Endothelial cell of umbilical vein (primary cell): ENCODE data around the gene DBNDD2. TPM values are rescaled to one million over a fixed set of nuclear protein-coding genes. Genes with fewer than 3 reads are reported as not detected.

Source experiments
- BruUV-seq: library from RNA; stranded (reverse); fragments of 400-500 nt; replicated peaks from 2 replicates; lab custom pipeline; 2021; lab: Mats Ljungman, UMichigan
- CTCF ChIA-PET: fragments of 300-600, 350-600 bp; sonication (Branson Sonifier 250); formaldehyde crosslinking; loops from one replicate; lab custom pipeline; 2021; ENCODE audit warnings: antibody characterized with exemption, inconsistent platforms; lab: Charles Lee
- POLR2A ChIA-PET: fragments of 300-600, 350-600 bp; sonication (Branson Sonifier 250); formaldehyde crosslinking; loops from one replicate; lab custom pipeline; 2021; ENCODE audit warnings: antibody characterized with exemption, inconsistent platforms; lab: Charles Lee
- DNase-seq: peaks from one replicate; pipeline ENCODE4 v3.0.0-alpha.2; 2011; ENCODE audit warnings: low read depth, low spot score
- FAIRE-seq: peaks from 2 replicates; lab custom pipeline; 2011; peaks lifted over from hg19 to GRCh38; lab: Jason Lieb, UNC
- H2AFZ ChIP-seq: 2 replicates; pipeline ENCODE4 v1.6.0; 2012; ENCODE audit warnings: low read depth, low read length, control low read depth, inconsistent platforms
- H3K27ac ChIP-seq: 2 replicates; pipeline ENCODE4 v1.5.1; 2011; ENCODE audit warnings: low read depth, mild to moderate bottlenecking, control low read depth, low read length, moderate library complexity; ENCODE audit not compliant: insufficient read depth
- H3K27me3 ChIP-seq, 2 experiments: 2 replicates each; pipeline versions ENCODE4 v1.6.0 to v1.6.1; 2011; ENCODE audit warnings: low read length in 2 of 2, mixed read lengths in 1 of 2; ENCODE audit not compliant: control insufficient read depth in 2 of 2, insufficient read depth in 2 of 2
- H3K36me3 ChIP-seq, 2 experiments: 2 replicates in 1 of 2; 3 replicates in 1 of 2; pipeline ENCODE4 v1.5.1; 2011; ENCODE audit warnings: low read length in 2 of 2, mild to moderate bottlenecking in 1 of 2, moderate library complexity in 1 of 2; ENCODE audit not compliant: control insufficient read depth in 2 of 2, insufficient read depth in 2 of 2; ENCODE audit errors: extremely low read depth in 1 of 2
- H3K4me1 ChIP-seq: 3 replicates; pipeline ENCODE4 v1.5.1; 2011; ENCODE audit warnings: mild to moderate bottlenecking, low read length; ENCODE audit not compliant: control insufficient read depth, insufficient read depth; ENCODE audit errors: extremely low read depth
- H3K4me2 ChIP-seq: 2 replicates; pipeline ENCODE4 v1.6.1; 2011; ENCODE audit warnings: low read length, control low read depth, mixed read lengths; ENCODE audit not compliant: insufficient read depth
- H3K4me3 ChIP-seq, 3 experiments: fragments of 200-600 bp in 1 of 3; sonication (generic), shearing (Covaris generic) in 1 of 3; replicated peaks in 1 of 3; 2 replicates each; pipeline ENCODE4 v1.5.1; 2011 to 2016; ENCODE audit warnings: control low read depth in 3 of 3, low read length in 3 of 3, mild to moderate bottlenecking in 2 of 3, inconsistent platforms in 1 of 3, low read depth in 1 of 3, moderate library complexity in 1 of 3; ENCODE audit not compliant: insufficient read depth in 1 of 3
- H3K79me2 ChIP-seq: 2 replicates; pipeline ENCODE4 v1.6.0; 2012; ENCODE audit warnings: low read length, inconsistent platforms; ENCODE audit not compliant: control insufficient read depth, insufficient read depth
- H3K9ac ChIP-seq: replicated peaks from 2 replicates; pipeline ENCODE3; 2011; ENCODE audit warnings: low read length, control low read depth; ENCODE audit not compliant: insufficient read depth; ENCODE audit errors: extremely low read depth
- H3K9me1 ChIP-seq: replicated peaks from 3 replicates; pipeline ENCODE4 v1.6.0; 2011; ENCODE audit warnings: mild to moderate bottlenecking, low read length; ENCODE audit not compliant: control insufficient read depth, insufficient read depth; ENCODE audit errors: extremely low read depth
- H3K9me3 ChIP-seq: replicated peaks from 2 replicates; pipeline ENCODE4 v1.5.1; 2012; ENCODE audit warnings: low read length, inconsistent platforms; ENCODE audit not compliant: control insufficient read depth, insufficient read depth
- H4K20me1 ChIP-seq: replicated peaks from 2 replicates; pipeline ENCODE3; 2011; ENCODE audit warnings: mild to moderate bottlenecking, low read length; ENCODE audit not compliant: control insufficient read depth, insufficient read depth; ENCODE audit errors: extremely low read depth
- CTCF ChIP-seq, 2 donors: IDR thresholded peaks; 1 replicate in 1 of 2; 2 replicates in 1 of 2; pipeline ENCODE4 v1.5.1; 2011; ENCODE audit warnings: low read length in 2 of 2, mild to moderate bottlenecking in 2 of 2, moderate library complexity in 2 of 2, control low read depth in 1 of 2, inconsistent platforms in 1 of 2, low read depth in 1 of 2; ENCODE audit not compliant: insufficient read depth in 1 of 2; ENCODE audit errors: extremely low read depth in 1 of 2
- EZH2 ChIP-seq: IDR thresholded peaks from 2 replicates; pipeline ENCODE4 v1.6.1; 2012; ENCODE audit warnings: borderline replicate concordance, low read depth, mild to moderate bottlenecking, moderate library complexity, low read length, inconsistent platforms; ENCODE audit not compliant: severe bottlenecking
- FOS ChIP-seq: IDR thresholded peaks from 2 replicates; pipeline ENCODE4 v1.6.1; 2011; ENCODE audit warnings: mild to moderate bottlenecking, low read length, moderate library complexity, borderline replicate concordance; ENCODE audit not compliant: insufficient read depth
- GATA2 ChIP-seq: IDR thresholded peaks from 2 replicates; pipeline ENCODE4 v1.7.0; 2011; ENCODE audit warnings: low read depth, mild to moderate bottlenecking, moderate library complexity, mixed read lengths, low read length; ENCODE audit not compliant: insufficient read length, insufficient read depth
- JUN ChIP-seq: IDR thresholded peaks from 2 replicates; pipeline ENCODE4 v1.6.1; 2011; ENCODE audit warnings: borderline replicate concordance, low read depth; ENCODE audit not compliant: insufficient read length, insufficient read depth
- MAX ChIP-seq: IDR thresholded peaks from 2 replicates; pipeline ENCODE4 v1.6.1; 2011; ENCODE audit not compliant: insufficient read depth, insufficient read length
- MYC ChIP-seq: IDR thresholded peaks from one replicate; pipeline ENCODE4 v1.6.1; 2011; ENCODE audit warnings: mild to moderate bottlenecking, low read depth, low read length
- POLR2A ChIP-seq: IDR thresholded peaks from 2 replicates; pipeline ENCODE4 v1.6.1; 2012; ENCODE audit warnings: low read depth, mild to moderate bottlenecking, control low read depth, low read length
- POLR2AphosphoS5 ChIP-seq: IDR thresholded peaks from 2 replicates; pipeline ENCODE4 v1.6.1; 2012; ENCODE audit warnings: low read depth, mild to moderate bottlenecking, control low read depth, low read length, moderate library complexity; ENCODE audit not compliant: insufficient read depth
- dilution Hi-C: fragments of 300-500 bp; cut with MboI; formaldehyde crosslinking; loops from one replicate; pipeline ENCODE4 v1.15.0; 2019; ENCODE audit warnings: low sequenced_read_pairs; ENCODE audit not compliant: extremely low pct_ligation_motif_present
- intact Hi-C: fragments of 100-400 bp; cut with micrococcal nuclease; formaldehyde crosslinking; loops from one replicate; pipeline ENCODE4 v1.10.0; 2022
- polyA plus RNA-seq, 4 experiments: library from polyadenylated mRNA; depleted of rRNA in 3 of 4; stranded (reverse) in 3 of 4; unstranded in 1 of 4; fragments of >200 nt; gene quantifications; 2 replicates each; pipeline versions ENCODE4 v1.2.1 to v1.2.3, GENCODE V29; 2011 to 2012; ENCODE audit warnings: missing spikeins in 1 of 4
- total RNA-seq: library from RNA; stranded (reverse); gene quantifications from 2 replicates; pipeline ENCODE4 v1.2.3, GENCODE V29; 2021

DBNDD2 gene
- total and polyA plus RNA-seq, 2 donors (not counting 3 experiments of a cell fraction or from before 2014, with no cell fraction given), result 15.6 to 27.9 TPM

- H3K4me2 ChIP-seq, result no peak overlapping the region
- FAIRE-seq, result no peak
- H3K4me3 ChIP-seq, result no peak overlapping the region
- H3K27me3 ChIP-seq, result no peaks in the 10 kb centered on the region
- TF ChIP-seq GATA2, result no peak
- no peak for TF ChIP-seq JUN
- TF ChIP-seq FOS, result no peak
- POLR2A ChIA-PET, result interaction anchor here (0.6 kb wide), 1 partner anchor 350 kb away, joined by 3 read pairs; no protein-coding TSS in a partner anchor
- no peaks in the 10 kb centered on the region for H4K20me1 ChIP-seq
- peaks cover 7 to 28% of the 10 kb centered on the region in 2 experiments for H3K36me3 ChIP-seq
- H3K9me3 ChIP-seq, result no peaks in the 10 kb centered on the region
- no peak overlapping the region for H2AFZ ChIP-seq
- BruUV-seq, result no TSS peak
- peak overlapping the region; percentile 64 for H3K27ac ChIP-seq
- H3K4me1 ChIP-seq, result peaks cover 21% of the 10 kb centered on the region
- dilution Hi-C loops, result no loop called here
- H3K9me1 ChIP-seq, result no peaks in the 10 kb centered on the region
- CTCF ChIA-PET, result interaction anchor here (0.7 to 7.0 kb wide), 11 partner anchors 9 to 126 kb away, joined by 3 to 42 read pairs (median 5); partner anchors contain the start of gene SYS1
- peaks cover 22% of the 10 kb centered on the region for H3K79me2 ChIP-seq
- no peak for DNase-seq
- intact Hi-C loops, result no loop called here
- peak overlapping the region; percentile 22 for H3K9ac ChIP-seq
These were observed 12.0 kb downstream of the DBNDD2 start for GRCh38 chr20:45420125-45420524.

- dilution Hi-C loops, result no loop called here
- CTCF ChIA-PET, result interaction anchor here (1.2 kb wide), 1 partner anchor 13 kb away, joined by 6 read pairs; no protein-coding TSS in a partner anchor
- no peaks in the 10 kb centered on the region for H3K9me3 ChIP-seq
- intact Hi-C loops, result no loop called here
- no peak overlapping the region for H3K9ac ChIP-seq
- POLR2A ChIA-PET, result no interaction called here
- FAIRE-seq (no peak), DNase-seq (no peak)
- peaks cover 7% of the 10 kb centered on the region for H3K4me1 ChIP-seq
- no peaks in the 10 kb centered on the region for H3K9me1 ChIP-seq
- peaks cover 7 to 34% of the 10 kb centered on the region in 2 experiments for H3K36me3 ChIP-seq
- H3K4me3 ChIP-seq, result no peak overlapping the region
- TF ChIP-seq JUN, result no peak
- no peak for TF ChIP-seq POLR2A
- TF ChIP-seq FOS, result no peak
- TF ChIP-seq GATA2, result no peak
- TF ChIP-seq MAX, result no peak
- no peak for TF ChIP-seq POLR2AphosphoS5
- TF ChIP-seq CTCF (IDR thresholded peaks at IDR 0.05; ENCODE audit: extremely low read depth in 1 of 2, insufficient read depth in 1 of 2, low read depth in 1 of 2, low read length in 2 of 2), result no peak
- no peak for TF ChIP-seq MYC
- no peak for TF ChIP-seq EZH2
- H3K4me2 ChIP-seq, result no peak overlapping the region
- no peaks in the 10 kb centered on the region for H4K20me1 ChIP-seq
- H3K27me3 ChIP-seq, result no peaks in the 10 kb centered on the region
- H3K27ac ChIP-seq, result no peak overlapping the region
- H3K79me2 ChIP-seq, result peaks cover 2% of the 10 kb centered on the region
- H2AFZ ChIP-seq, result no peak overlapping the region
- BruUV-seq, result no TSS peak
These were observed 15.6 kb downstream of the DBNDD2 start for GRCh38 chr20:45423700-45424099.
